ENCODE measurements around the gene HPGDS.

The HPGDS gene

DNA sequence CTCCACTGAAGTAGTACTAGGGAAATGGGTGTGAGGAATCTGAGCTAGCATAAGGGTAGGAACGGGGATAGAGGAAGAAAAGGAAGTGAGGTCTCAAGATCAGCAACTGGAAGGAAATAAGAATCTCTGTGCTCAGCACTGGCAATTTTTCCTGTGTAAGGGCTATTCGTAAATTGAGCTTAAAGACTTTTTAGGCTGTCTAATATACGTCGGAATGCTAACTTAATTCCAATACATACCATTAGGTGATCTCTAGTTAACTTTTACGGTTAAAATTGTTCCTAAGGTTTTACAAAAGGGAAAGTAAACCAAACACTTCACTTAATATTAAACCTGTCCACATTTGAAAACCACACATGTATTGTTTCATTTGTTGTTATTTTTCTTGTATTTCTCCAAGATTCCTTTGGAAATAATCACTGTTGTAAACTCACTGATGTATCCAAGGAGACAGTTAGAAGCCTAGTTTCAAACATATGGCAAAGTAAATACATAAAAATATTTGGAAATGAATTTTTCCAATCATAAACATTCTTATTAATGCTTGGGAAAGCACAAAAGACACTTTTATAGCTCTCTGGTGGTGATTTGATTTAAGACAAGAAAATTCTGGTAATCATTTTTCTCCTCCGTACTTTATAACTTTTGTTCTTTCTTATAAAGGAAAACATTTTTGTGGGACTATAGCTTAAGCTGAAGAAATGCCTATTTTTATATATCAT lies 28.1 kb upstream of the HPGDS start:
- H3K27ac Mint-ChIP-seq = peak overlapping the region in 1 of 3 experiments; percentile 27

DNA sequence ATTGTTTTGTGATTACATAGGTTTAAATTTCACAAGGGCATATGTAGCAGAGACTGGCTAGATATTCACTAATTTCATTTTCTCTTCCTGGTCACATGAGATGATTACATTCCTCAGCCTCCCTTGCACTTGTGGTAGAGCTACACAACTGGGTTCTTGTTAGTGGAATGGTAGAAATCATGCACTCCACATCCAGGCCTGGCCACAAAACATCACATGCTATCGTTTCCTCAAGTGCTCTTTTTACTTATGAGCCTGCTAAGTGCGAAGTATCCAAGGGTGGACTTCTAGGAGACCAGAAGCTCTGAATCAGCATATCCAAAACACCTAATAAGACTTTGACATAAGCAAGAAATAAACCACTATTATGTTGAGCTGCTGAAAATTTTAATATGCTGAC lies 26.4 kb upstream of the HPGDS start:
- H3K9me3 Mint-ChIP-seq = peaks cover 17% of the 10 kb centered on the region
- peaks cover 6% of the 10 kb centered on the region for H3K4me1 Mint-ChIP-seq
- no peaks in the 10 kb centered on the region for H3K27me3 Mint-ChIP-seq (ENCODE audit: low read depth)
- no peak overlapping the region for H3K4me3 Mint-ChIP-seq
- no peaks in the 10 kb centered on the region for H3K36me3 Mint-ChIP-seq (ENCODE audit: low read depth)
- no peak overlapping the region for H3K27ac Mint-ChIP-seq
- TF ChIP-seq, protein P1, sequence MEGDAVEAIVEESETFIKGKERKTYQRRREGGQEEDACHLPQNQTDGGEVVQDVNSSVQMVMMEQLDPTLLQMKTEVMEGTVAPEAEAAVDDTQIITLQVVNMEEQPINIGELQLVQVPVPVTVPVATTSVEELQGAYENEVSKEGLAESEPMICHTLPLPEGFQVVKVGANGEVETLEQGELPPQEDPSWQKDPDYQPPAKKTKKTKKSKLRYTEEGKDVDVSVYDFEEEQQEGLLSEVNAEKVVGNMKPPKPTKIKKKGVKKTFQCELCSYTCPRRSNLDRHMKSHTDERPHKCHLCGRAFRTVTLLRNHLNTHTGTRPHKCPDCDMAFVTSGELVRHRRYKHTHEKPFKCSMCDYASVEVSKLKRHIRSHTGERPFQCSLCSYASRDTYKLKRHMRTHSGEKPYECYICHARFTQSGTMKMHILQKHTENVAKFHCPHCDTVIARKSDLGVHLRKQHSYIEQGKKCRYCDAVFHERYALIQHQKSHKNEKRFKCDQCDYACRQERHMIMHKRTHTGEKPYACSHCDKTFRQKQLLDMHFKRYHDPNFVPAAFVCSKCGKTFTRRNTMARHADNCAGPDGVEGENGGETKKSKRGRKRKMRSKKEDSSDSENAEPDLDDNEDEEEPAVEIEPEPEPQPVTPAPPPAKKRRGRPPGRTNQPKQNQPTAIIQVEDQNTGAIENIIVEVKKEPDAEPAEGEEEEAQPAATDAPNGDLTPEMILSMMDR (IDR thresholded peaks at IDR 0.05; ENCODE audit: unreplicated experiment in 3 of 3) = no peak

More for the DNA sequence above, 28.1 kb upstream of the HPGDS start:
- Mint-ChIP-seq H3K36me3 (ENCODE audit: low read depth) (no peaks in the 10 kb centered on the region), H3K4me1 (peaks cover 6% of the 10 kb centered on the region), H3K4me3 (no peak overlapping the region), H3K27me3 (ENCODE audit: low read depth) (peaks cover 5% of the 10 kb centered on the region), H3K9me3 (peaks cover 17% of the 10 kb centered on the region)
- TF ChIP-seq, protein P1 (IDR thresholded peaks at IDR 0.05; ENCODE audit: unreplicated experiment in 3 of 3) = no peak

- H3K27me3 Mint-ChIP-seq (ENCODE audit: low read depth) = no peaks in the 10 kb centered on the region
- no peak overlapping the region for H3K4me3 Mint-ChIP-seq
- TF ChIP-seq, protein P1 (IDR thresholded peaks at IDR 0.05; ENCODE audit: unreplicated experiment in 3 of 3) = no peak
- H3K36me3 Mint-ChIP-seq (ENCODE audit: low read depth) = no peaks in the 10 kb centered on the region
- H3K4me1 Mint-ChIP-seq = peaks cover 6% of the 10 kb centered on the region
- H3K27ac Mint-ChIP-seq = no peak overlapping the region
- H3K9me3 Mint-ChIP-seq = peaks cover 17% of the 10 kb centered on the region
Measured at GRCh38 chr4:94368459-94368858, 25.8 kb upstream of the HPGDS start.

DNA sequence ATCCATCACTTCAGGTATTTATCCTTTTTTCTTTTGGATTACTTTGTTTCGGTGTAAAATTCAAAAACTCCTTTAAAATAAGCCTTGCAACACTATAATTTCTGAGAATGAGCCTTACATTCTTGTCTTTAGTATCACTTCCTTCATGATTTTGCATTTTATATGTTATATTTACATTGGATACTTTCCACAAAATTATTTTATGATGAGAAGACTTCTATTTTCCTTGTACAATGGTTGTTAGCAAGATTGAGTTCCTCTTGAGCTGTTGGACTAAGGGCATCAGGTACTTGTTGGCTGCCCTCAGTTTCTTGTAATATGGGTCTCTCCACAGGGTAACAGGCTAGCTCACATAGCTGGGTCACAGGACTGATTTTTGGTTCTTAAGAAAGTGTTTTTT lies 22.7 kb upstream of the HPGDS start:
- Mint-ChIP-seq H3K36me3 (ENCODE audit: low read depth) (no peaks in the 10 kb centered on the region), H3K9me3 (peaks cover 17% of the 10 kb centered on the region), H3K27ac (no peak overlapping the region), H3K4me3 (no peak overlapping the region), H3K27me3 (ENCODE audit: low read depth) (no peaks in the 10 kb centered on the region), H3K4me1 (no peaks in the 10 kb centered on the region)
- TF ChIP-seq, protein P1 (IDR thresholded peaks at IDR 0.05; ENCODE audit: unreplicated experiment in 3 of 3) = no peak

GRCh38 chr4:94364527-94364926 lies 21.9 kb upstream of the HPGDS start:
- no peaks in the 10 kb centered on the region for H3K36me3 Mint-ChIP-seq (ENCODE audit: low read depth)
- H3K4me1 Mint-ChIP-seq = no peaks in the 10 kb centered on the region
- TF ChIP-seq, protein P1 (IDR thresholded peaks at IDR 0.05; ENCODE audit: unreplicated experiment in 3 of 3) = no peak
- H3K27me3 Mint-ChIP-seq (ENCODE audit: low read depth) = no peaks in the 10 kb centered on the region
- no peak overlapping the region for H3K27ac Mint-ChIP-seq
- H3K4me3 Mint-ChIP-seq = no peak overlapping the region
- H3K9me3 Mint-ChIP-seq = peaks cover 17% of the 10 kb centered on the region

DNA sequence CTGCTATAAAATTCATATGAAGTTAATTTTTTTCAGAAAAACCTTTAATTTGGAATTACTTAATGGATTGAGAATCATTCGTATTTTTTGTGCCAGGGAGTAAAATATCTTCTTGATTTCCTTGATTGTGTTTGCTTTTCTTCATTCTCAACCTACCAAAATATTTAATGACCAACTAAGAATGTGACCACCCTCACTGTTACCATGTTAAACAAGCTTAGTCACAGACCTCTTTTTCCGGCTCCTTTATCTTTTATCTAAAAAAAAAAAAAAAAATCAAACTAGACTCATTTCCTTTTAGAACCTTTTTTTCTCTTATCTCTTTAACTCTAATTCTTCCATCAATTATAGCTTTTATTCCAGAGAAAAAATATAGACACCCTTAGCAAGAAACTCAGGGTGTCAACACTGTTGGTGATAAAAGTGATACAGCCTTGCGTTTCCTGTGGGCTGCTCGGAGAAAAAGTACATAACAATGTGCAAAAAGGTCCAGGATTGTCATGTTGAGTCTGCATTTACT lies 20.6 kb upstream of the HPGDS start:
- H3K27me3 Mint-ChIP-seq (ENCODE audit: low read depth) = no peaks in the 10 kb centered on the region
- H3K27ac Mint-ChIP-seq = no peak overlapping the region
- H3K36me3 Mint-ChIP-seq (ENCODE audit: low read depth) = no peaks in the 10 kb centered on the region
- H3K9me3 Mint-ChIP-seq = peaks cover 17% of the 10 kb centered on the region
- TF ChIP-seq, protein P1 (IDR thresholded peaks at IDR 0.05; ENCODE audit: unreplicated experiment in 3 of 3) = no peak
- no peaks in the 10 kb centered on the region for H3K4me1 Mint-ChIP-seq
- H3K4me3 Mint-ChIP-seq = no peak overlapping the region
